GM18951 (cell line): ENCODE data around the gene STRN3.

ENCODE experiments used
- POLR2A ChIP-seq: IDR thresholded peaks from 4 replicates; pipeline ENCODE4 v1.6.1; 2011; ENCODE audit warnings: mild to moderate bottlenecking; ENCODE audit not compliant: insufficient read length, insufficient read depth; ENCODE audit errors: extremely low read depth
- in situ Hi-C: fragments of 300-500 bp; cut with MboI; formaldehyde crosslinking; loops from one replicate; pipeline ENCODE4 v1.12.0; 2022; ENCODE audit warnings: low sequenced_read_pairs, mixed read lengths, inconsistent platforms; ENCODE audit not compliant: unreplicated experiment

STRN3 gene

GRCh38 chr14:30872602-30873001 lies 153.6 kb downstream of the STRN3 start:
- TF ChIP-seq POLR2A: no peak
- in situ Hi-C loops: no loop called here

DNA sequence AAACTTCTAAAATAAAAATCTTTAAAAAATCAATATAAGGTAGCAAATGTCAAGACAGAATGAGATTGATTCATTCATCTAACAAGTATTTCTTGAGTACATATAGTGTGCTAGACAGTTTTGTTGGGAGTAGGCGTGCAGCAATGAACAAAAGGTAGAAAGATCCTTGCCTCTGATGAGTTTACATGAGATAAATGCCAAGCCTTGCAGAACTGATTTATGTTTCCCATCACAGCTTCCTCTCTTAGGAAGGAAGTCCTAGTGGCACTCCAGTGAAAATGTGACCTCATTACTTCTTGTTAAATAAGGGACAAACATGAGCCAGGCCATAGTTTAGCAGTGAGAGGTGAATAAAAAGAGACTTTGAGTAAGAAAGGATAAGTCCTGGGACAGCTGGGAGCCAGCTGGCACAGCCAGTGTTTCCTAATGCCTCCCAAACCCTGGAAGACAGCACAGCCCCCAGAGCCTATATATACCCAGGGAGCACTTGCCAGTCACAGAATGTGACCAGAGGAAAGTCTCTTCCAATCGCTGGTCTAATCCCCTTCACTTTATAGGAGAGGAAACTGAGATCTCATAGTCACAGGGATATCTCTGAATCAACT lies 156.5 kb downstream of the STRN3 start:
- in situ Hi-C loops: no loop called here
- TF ChIP-seq POLR2A: no peak

DNA sequence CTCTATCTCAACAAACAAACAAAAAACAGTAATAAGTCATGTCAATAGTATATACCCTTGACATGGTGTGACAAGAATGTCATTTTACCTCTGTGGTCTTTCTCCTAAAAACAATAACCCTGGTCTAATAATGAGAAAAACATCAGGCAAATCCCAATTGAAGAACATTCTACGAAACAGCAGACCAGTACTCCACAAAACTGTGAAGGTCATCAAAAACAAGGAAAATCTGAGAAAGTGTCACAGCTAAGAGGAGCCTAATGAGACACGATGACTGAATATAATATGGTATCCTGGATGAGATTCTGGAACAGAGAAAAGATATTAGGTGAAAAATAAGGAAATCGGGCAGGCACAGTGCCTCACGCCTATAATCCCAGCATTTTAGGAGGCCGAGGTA lies 157.4 kb downstream of the STRN3 start:
- in situ Hi-C loops: no loop called here

DNA sequence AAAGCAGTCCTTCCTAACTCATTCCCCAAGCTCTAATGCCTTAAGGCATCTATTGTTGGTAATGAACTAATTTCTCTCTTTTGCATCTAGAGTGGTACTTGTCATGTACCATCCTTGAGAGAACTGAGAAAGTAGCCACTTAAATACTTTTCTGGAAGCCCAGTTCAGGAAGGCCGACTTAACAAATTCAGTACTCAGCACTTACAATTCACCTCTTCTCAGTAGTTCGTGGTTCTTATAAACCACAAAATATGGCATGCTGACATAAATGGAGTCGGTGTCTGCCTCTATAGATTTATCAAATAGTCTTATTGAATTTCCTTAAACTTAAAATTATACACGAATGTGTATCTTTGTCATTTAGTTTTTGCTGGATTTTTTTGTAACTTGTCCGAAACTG lies 161.2 kb downstream of the STRN3 start:
- in situ Hi-C loops: no loop called here
- TF ChIP-seq POLR2A: no peak

More for the DNA sequence above, 157.4 kb downstream of the STRN3 start:
- no peak for TF ChIP-seq POLR2A

GRCh38 chr14:30861200-30861599 lies 165.0 kb downstream of the STRN3 start:
- no peak for TF ChIP-seq POLR2A
- in situ Hi-C loops: no loop called here

- no peak for TF ChIP-seq POLR2A
- in situ Hi-C loops: no loop called here
Measured at GRCh38 chr14:30855345-30856037, 170.7 kb downstream of the STRN3 start.

DNA sequence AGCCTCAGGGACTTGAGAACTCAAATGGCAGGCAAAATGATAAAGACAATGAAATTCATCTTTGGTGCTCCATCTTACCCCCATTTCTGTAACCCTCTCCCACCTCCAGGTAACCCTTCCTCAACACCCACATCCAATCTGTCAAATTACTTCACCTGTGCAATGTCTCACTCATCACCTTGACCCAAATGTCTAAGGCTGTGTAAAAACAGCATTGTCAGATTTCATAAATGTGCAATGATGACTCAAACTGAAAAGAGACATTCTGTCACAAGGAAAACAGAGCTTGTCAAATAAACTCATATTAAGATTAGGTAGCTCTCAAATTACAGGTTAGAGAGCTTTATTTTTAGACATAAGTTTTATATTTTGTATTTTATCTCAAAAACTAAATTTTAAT lies 171.7 kb downstream of the STRN3 start:
- in situ Hi-C loops: no loop called here
- TF ChIP-seq POLR2A: no peak

GRCh38 chr14:30853946-30854345 lies 172.2 kb downstream of the STRN3 start:
- no peak for TF ChIP-seq POLR2A
- in situ Hi-C loops: no loop called here

DNA sequence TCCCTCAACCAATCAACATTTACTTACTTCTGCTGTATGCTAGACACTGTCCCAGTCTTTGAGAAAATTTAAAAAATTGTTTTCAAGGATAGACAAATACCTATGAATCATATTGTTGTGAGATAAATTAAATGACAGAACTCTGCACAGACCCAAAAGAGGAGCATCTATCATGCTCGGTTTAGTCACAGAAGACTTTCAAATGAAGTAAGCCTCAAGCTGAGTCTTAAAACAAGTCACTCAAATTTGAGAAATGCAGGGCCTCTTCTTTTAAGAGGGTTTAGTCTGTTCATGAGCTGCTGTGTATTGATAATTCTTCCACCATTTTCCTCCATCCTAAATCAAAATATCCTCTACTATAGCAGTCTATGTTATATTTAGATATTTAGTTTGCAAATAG lies 176.2 kb downstream of the STRN3 start:
- in situ Hi-C loops: no loop called here
- no peak for TF ChIP-seq POLR2A

DNA sequence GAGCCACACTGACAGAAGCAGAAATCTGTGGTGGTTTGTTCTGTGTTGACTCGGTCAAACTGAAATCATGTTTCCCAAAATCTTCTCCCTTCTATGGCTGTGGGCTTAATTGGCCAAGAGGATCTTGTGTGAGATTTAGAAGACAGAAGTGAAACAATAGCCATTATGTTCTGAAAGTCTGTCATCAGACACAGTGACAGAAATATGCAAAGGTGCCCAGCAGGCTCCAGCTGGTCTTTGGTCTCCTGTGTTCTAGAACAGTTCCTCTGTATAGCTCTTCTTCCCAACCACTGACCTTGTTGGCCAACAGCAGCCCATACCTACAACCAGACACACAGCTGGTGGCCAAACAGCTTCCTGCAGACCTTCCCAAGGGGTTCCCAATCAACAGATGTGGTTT lies 176.8 kb downstream of the STRN3 start:
- in situ Hi-C loops: no loop called here
- TF ChIP-seq POLR2A: no peak

DNA sequence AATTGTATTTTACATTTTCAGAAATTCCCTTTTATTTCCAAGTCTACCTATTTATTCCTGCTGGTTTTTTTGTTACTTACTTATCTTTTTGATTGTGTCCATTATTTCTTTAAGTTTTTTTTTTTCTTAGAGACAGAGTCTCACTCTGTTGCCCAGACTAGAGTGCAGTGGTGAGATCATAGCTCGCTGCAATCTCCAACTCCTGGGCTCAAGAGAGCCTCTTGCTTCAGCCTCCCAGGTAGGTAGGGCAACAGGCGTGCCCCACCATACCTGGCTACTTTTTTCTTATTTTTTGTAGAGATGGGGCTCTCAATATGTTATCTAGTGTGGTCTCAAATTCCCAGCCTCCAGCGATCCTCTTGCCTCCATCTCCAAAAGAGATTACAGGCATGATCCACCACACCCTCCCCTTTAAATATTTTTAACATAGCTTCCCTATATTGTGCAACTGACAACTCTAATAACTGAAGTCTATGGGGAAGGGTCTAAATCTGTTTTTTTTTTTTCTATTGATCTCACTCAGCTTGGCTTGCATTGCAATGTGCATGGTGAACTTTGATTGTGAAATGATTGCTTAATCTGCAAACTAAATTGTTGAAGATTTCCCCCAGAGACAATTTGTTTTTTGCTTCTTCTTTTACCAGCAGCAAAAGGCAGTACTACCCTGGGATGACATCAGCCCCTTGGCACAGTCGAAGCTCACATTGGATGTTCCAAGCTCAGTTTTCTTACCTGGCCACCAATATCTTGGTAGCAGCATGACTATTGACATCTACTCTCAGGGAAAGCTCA lies 177.5 kb downstream of the STRN3 start:
- in situ Hi-C loops: no loop called here
- TF ChIP-seq POLR2A: no peak
